ENCODE measurements around the gene IL20RA. TPM values are rescaled to one million over a fixed set of nuclear protein-coding genes. Genes with fewer than 3 reads are reported as not detected.
"Not testable (repeated sequence)": the region's sequence is repeated elsewhere in the genome, so short reads cannot be mapped to it uniquely, and the experiment has no call there.

Gene IL20RA
- total RNA-seq, 6 donors from 2014 or later = 7.5 to 44.8 (median 9.7) TPM

- no peaks in the 10 kb centered on the region for H3K27me3 ChIP-seq
- ATAC-seq (ENCODE audit: low FRiP score in 2 of 2) = no peak
- no peak overlapping the region for H3K4me3 ChIP-seq
- H3K9me3 ChIP-seq = no peaks in the 10 kb centered on the region
- H3K27ac ChIP-seq = no peak overlapping the region
- DNase-seq = no peak
- H3K4me1 ChIP-seq = peaks cover 0 to 6% (median 0%) of the 10 kb centered on the region in 4 donors
- no peaks in the 10 kb centered on the region for H3K36me3 ChIP-seq
- WGBS, 2 donors = 75 to 84% methylated on average over 2 of the region's 2 CpGs
- TF ChIP-seq EP300 (IDR thresholded peaks at IDR 0.05) = no peak
- no peak for TF ChIP-seq POLR2AphosphoS5 (IDR thresholded peaks at IDR 0.05)
Observed at GRCh38 chr6:136964398-136964797, 80.4 kb downstream of the IL20RA start.

GRCh38 chr6:136963259-136963658, 81.5 kb downstream of the IL20RA start:
- no peak for ATAC-seq (ENCODE audit: low FRiP score in 2 of 2)
- no peak for TF ChIP-seq POLR2AphosphoS5 (IDR thresholded peaks at IDR 0.05)
- TF ChIP-seq POLR2A (IDR thresholded peaks at IDR 0.05) = no peak
- TF ChIP-seq CTCF (IDR thresholded peaks at IDR 0.05) = no peak
- TF ChIP-seq EP300 (IDR thresholded peaks at IDR 0.05) = no peak
- WGBS, 2 donors = 61 to 64% methylated on average over 2 of the region's 2 CpGs

GRCh38 chr6:136962661-136963060, 82.1 kb downstream of the IL20RA start:
- H3K9me3 ChIP-seq = no peaks in the 10 kb centered on the region
- no peak overlapping the region for H3K4me3 ChIP-seq
- WGBS, 2 donors = 31 to 36% methylated on average over 4 of the region's 4 CpGs
- DNase-seq = no peak
- H3K36me3 ChIP-seq = no peaks in the 10 kb centered on the region
- H3K27me3 ChIP-seq = no peaks in the 10 kb centered on the region
- H3K27ac ChIP-seq = no peak overlapping the region
- no peak for ATAC-seq (ENCODE audit: low FRiP score in 2 of 2)
- no peaks in the 10 kb centered on the region for H3K4me1 ChIP-seq
- no peak for TF ChIP-seq POLR2A (IDR thresholded peaks at IDR 0.05)
- TF ChIP-seq EP300 (IDR thresholded peaks at IDR 0.05) = no peak
- no peak for TF ChIP-seq POLR2AphosphoS5 (IDR thresholded peaks at IDR 0.05)

More at GRCh38 chr6:136963259-136963658, 81.5 kb downstream of the IL20RA start:
- no peaks in the 10 kb centered on the region for H3K27me3 ChIP-seq
- no peaks in the 10 kb centered on the region for H3K9me3 ChIP-seq
- no peak for DNase-seq
- H3K4me1 ChIP-seq = peaks cover 0 to 4% (median 0%) of the 10 kb centered on the region in 4 donors
- no peak overlapping the region for H3K27ac ChIP-seq
- H3K4me3 ChIP-seq = no peak overlapping the region
- no peaks in the 10 kb centered on the region for H3K36me3 ChIP-seq

- H3K36me3 ChIP-seq = no peaks in the 10 kb centered on the region
- no peaks in the 10 kb centered on the region for H3K9me3 ChIP-seq
- no peak for ATAC-seq (ENCODE audit: low FRiP score in 2 of 2)
- 79 to 83% methylated on average over 5 of the region's 5 CpGs for WGBS, 2 donors
- no peak for TF ChIP-seq POLR2AphosphoS5 (IDR thresholded peaks at IDR 0.05)
- TF ChIP-seq POLR2A (IDR thresholded peaks at IDR 0.05) = no peak
- no peak for TF ChIP-seq CTCF (IDR thresholded peaks at IDR 0.05)
- TF ChIP-seq EP300 (IDR thresholded peaks at IDR 0.05) = no peak
- peaks cover 0 to 6% (median 1%) of the 10 kb centered on the region in 4 donors for H3K4me1 ChIP-seq
- no peak overlapping the region for H3K27ac ChIP-seq
- DNase-seq = no peak
- H3K4me3 ChIP-seq = no peak overlapping the region
- no peaks in the 10 kb centered on the region for H3K27me3 ChIP-seq
Observed at GRCh38 chr6:136961848-136962247, 82.9 kb downstream of the IL20RA start.

- Histone ChIP-seq H3K9me3 (no peaks in the 10 kb centered on the region), H3K4me3 (no peak overlapping the region), H3K27me3 (no peaks in the 10 kb centered on the region), H3K4me1 (peaks cover 0 to 9% (median 2%) of the 10 kb centered on the region in 4 donors), H3K27ac (no peak overlapping the region), H3K36me3 (no peaks in the 10 kb centered on the region)
- 68 to 75% methylated on average over 3 of the region's 3 CpGs for WGBS, 2 donors
- TF ChIP-seq EP300 (IDR thresholded peaks at IDR 0.05) = no peak
- TF ChIP-seq POLR2AphosphoS5 (IDR thresholded peaks at IDR 0.05) = no peak
- no peak for TF ChIP-seq POLR2A (IDR thresholded peaks at IDR 0.05)
- no peak for TF ChIP-seq CTCF (IDR thresholded peaks at IDR 0.05)
- ATAC-seq (ENCODE audit: low FRiP score in 2 of 2) (no peak), DNase-seq (no peak)
Observed at GRCh38 chr6:136960781-136961180, 84.0 kb downstream of the IL20RA start.

GRCh38 chr6:136959935-136960334, 84.8 kb downstream of the IL20RA start:
- H3K36me3 ChIP-seq; H3K4me3 ChIP-seq; ATAC-seq (ENCODE audit: low FRiP score in 2 of 2); H3K27ac ChIP-seq; H3K27me3 ChIP-seq; DNase-seq; H3K9me3 ChIP-seq; H3K4me1 ChIP-seq: not testable (repeated sequence)
- WGBS, 2 donors = 80% methylated on average over 6 of the region's 6 CpGs
